ENCODE results near the gene OSBP2. TPM values are rescaled to one million over a fixed set of nuclear protein-coding genes. Genes with fewer than 3 reads are reported as not detected.

Gene OSBP2
- total RNA-seq, 1 experiment from 2014 or later = 7.1 TPM

GRCh38 chr22:30880847-30881246 lies 186.2 kb downstream of the OSBP2 start:
- ChIA-PET CTCF (no interaction called here), POLR2A (ENCODE audit: unreplicated experiment) (interaction anchor here (0.5 kb wide), 1 partner anchor 47 kb away, joined by 3 read pairs; no protein-coding TSS in a partner anchor)
- H3K27ac ChIP-seq = peak overlapping the region; percentile 72
- intact Hi-C loops (cut with micrococcal nuclease; ENCODE audit: unreplicated experiment) = no loop called here
- H3K36me3 ChIP-seq (ENCODE audit: low read depth) = no peaks in the 10 kb centered on the region
- no peaks in the 10 kb centered on the region for H3K9me2 ChIP-seq (ENCODE audit: insufficient read depth)
- H3K79me2 ChIP-seq (ENCODE audit: low read depth) = no peaks in the 10 kb centered on the region
- peaks cover 32% of the 10 kb centered on the region for H3K4me1 ChIP-seq (replicated peaks; ENCODE audit: insufficient read depth)
- H2AFZ ChIP-seq = no peak overlapping the region
- H3K9me3 ChIP-seq (ENCODE audit: insufficient read depth, low read depth) = no peaks in the 10 kb centered on the region
- no peak overlapping the region for H3K4me3 ChIP-seq
- 0 out of 2 replicates have a peak overlapping the region, but pooled peaks have one; percentile 35 for H3K4me2 ChIP-seq
- TF ChIP-seq CTCF (conservative IDR thresholded peaks at IDR 0.05) (no peak), EZH2 (IDR thresholded peaks at IDR 0.05; ENCODE audit: low read depth) (no peak)
- peaks cover 20% of the 10 kb centered on the region for H3F3A ChIP-seq (ENCODE audit: insufficient read depth, low read depth)
- H4K20me1 ChIP-seq (ENCODE audit: insufficient read depth) = no peaks in the 10 kb centered on the region
- H3K27me3 ChIP-seq (ENCODE audit: insufficient read depth, low read depth) = no peaks in the 10 kb centered on the region
- DNase-seq = no peak
- no TSS peak for BruUV-seq (replicated peaks)

GRCh38 chr22:30881361-30882183 lies 186.9 kb downstream of the OSBP2 start:
- ChIA-PET CTCF (interaction anchor here (1.0 kb wide), 1 partner anchor 117 kb away, joined by 3 read pairs; no protein-coding TSS in a partner anchor), POLR2A (ENCODE audit: unreplicated experiment) (interaction anchor here (0.5 kb wide), 1 partner anchor 48 kb away, joined by 3 read pairs; no protein-coding TSS in a partner anchor)
- Histone ChIP-seq H3K36me3 (ENCODE audit: low read depth) (no peaks in the 10 kb centered on the region), H3K4me1 (replicated peaks; ENCODE audit: insufficient read depth) (peaks cover 32% of the 10 kb centered on the region), H3K9me2 (ENCODE audit: insufficient read depth) (no peaks in the 10 kb centered on the region), H3K4me3 (no peak overlapping the region), H3K27ac (peak overlapping the region; percentile 72), H4K20me1 (ENCODE audit: insufficient read depth) (no peaks in the 10 kb centered on the region), H3K27me3 (ENCODE audit: insufficient read depth, low read depth) (no peaks in the 10 kb centered on the region), H2AFZ (no peak overlapping the region), H3K79me2 (ENCODE audit: low read depth) (no peaks in the 10 kb centered on the region), H3K9me3 (ENCODE audit: insufficient read depth, low read depth) (no peaks in the 10 kb centered on the region), H3F3A (ENCODE audit: insufficient read depth, low read depth) (peaks cover 20% of the 10 kb centered on the region), H3K4me2 (peak overlapping the region; percentile 35)
- TF ChIP-seq CTCF (conservative IDR thresholded peaks at IDR 0.05) (no peak), EZH2 (IDR thresholded peaks at IDR 0.05; ENCODE audit: low read depth) (no peak)
- no TSS peak for BruUV-seq (replicated peaks)
- no peak for DNase-seq
- intact Hi-C loops (cut with micrococcal nuclease; ENCODE audit: unreplicated experiment) = loop anchor here (1.0 kb wide), 1 partner anchor 51 kb away; no protein-coding TSS in a partner anchor

- Histone ChIP-seq H3K36me3 (ENCODE audit: low read depth) (no peaks in the 10 kb centered on the region), H3K9me3 (ENCODE audit: insufficient read depth, low read depth) (no peaks in the 10 kb centered on the region), H3K4me3 (no peak overlapping the region), H3K4me1 (replicated peaks; ENCODE audit: insufficient read depth) (peaks cover 32% of the 10 kb centered on the region), H3K27me3 (ENCODE audit: insufficient read depth, low read depth) (no peaks in the 10 kb centered on the region), H2AFZ (no peak overlapping the region), H3K4me2 (peak overlapping the region; percentile 35), H3K27ac (peak overlapping the region; percentile 72), H3F3A (ENCODE audit: insufficient read depth, low read depth) (peaks cover 20% of the 10 kb centered on the region), H3K79me2 (ENCODE audit: low read depth) (no peaks in the 10 kb centered on the region), H4K20me1 (ENCODE audit: insufficient read depth) (no peaks in the 10 kb centered on the region), H3K9me2 (ENCODE audit: insufficient read depth) (no peaks in the 10 kb centered on the region)
- TF ChIP-seq CTCF (conservative IDR thresholded peaks at IDR 0.05) = peak; percentile 41
- TF ChIP-seq EZH2 (IDR thresholded peaks at IDR 0.05; ENCODE audit: low read depth) = no peak
- peak; percentile 65 to 92 for DNase-seq
- POLR2A ChIA-PET (ENCODE audit: unreplicated experiment) = no interaction called here
- CTCF ChIA-PET = interaction anchor here (1.0 kb wide), 1 partner anchor 118 kb away, joined by 3 read pairs; no protein-coding TSS in a partner anchor
- BruUV-seq (replicated peaks) = no TSS peak
- intact Hi-C loops (cut with micrococcal nuclease; ENCODE audit: unreplicated experiment) = loop anchor here (1.0 kb wide), 1 partner anchor 52 kb away; no protein-coding TSS in a partner anchor
These were observed 187.6 kb downstream of the OSBP2 start for GRCh38 chr22:30882184-30882717.

Measured in PC-9 (cell line).